ENCODE results near the gene AKAP7.
A peak's percentile ranks its signal among the peaks of the same experiment; 100 is the strongest.
"Not testable (repeated sequence)": the region's sequence is repeated elsewhere in the genome, so short reads cannot be mapped to it uniquely, and the experiment has no call there.

The AKAP7 gene

DNA sequence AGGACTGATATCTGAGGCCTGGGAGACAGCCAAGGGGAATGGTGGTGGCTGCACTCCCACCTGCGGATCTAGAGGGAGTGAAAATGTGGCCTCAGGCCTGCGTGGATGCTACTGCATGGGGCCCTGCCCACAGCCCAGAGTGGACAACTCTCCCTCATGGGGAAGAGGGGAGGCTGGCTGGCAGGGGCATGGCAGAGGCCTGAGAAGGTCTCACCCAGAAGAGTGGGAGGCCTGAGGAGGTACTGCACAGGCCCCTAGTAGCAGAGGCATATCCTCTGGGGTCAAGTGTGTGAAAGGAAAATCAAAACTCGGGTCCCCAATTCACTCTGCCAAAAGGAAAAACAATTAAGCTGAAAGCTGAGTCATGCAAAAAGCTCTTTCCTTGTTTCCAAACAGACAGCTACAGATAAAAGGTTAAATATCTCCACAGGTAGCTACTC, 158.2 kb downstream of the AKAP7 start:
- Histone ChIP-seq H3K4me1 (peaks cover 0 to 22% (median 19%) of the 10 kb centered on the region in 10 experiments; a peak in 16 of 20 replicates), H4K20me1 (no peaks in the 10 kb centered on the region), H3K27ac (peak overlapping the region in 3 of 11 experiments; percentile 2 to 38 (median 7); a peak in 1 of 22 replicates), H3K4me3 (no peak overlapping the region), H3K36me3 (no peaks in the 10 kb centered on the region), H3K4me2 (peak overlapping the region in 7 of 11 experiments; percentile 46 to 74 (median 57); a peak in 13 of 22 replicates), H3K9me3 (replicated peaks in 1 of 11) (no peaks in the 10 kb centered on the region; a peak in 1 of 22 replicates), H3K27me3 (no peaks in the 10 kb centered on the region), H3K9ac (no peak overlapping the region)
- TF ChIP-seq Cebpa-rat (IDR thresholded peaks at IDR 0.05) = no peak

DNA sequence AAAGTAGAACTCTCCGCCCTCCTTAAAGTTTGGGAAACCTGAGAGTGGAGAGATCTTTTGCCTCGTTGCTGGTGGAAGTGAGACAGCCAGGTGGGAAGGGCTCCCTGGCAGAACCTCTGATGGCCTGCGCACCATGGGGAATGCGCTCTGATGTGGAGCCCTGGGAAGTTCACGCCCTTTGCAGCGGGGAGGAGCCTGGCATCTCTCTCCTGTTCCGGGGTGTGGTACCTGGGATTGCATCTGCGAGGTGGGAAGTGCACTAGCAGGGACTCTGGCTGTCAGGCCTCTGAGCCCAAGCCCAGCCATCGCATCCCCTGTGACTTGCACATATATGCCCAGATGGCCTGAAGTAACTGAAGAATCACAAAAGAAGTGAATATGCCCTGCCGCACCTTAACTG, 159.8 kb downstream of the AKAP7 start:
- Histone ChIP-seq H3K36me3 (no peaks in the 10 kb centered on the region), H3K4me2 (no peak overlapping the region)
- TF ChIP-seq Cebpa-rat (IDR thresholded peaks at IDR 0.05) = no peak

DNA sequence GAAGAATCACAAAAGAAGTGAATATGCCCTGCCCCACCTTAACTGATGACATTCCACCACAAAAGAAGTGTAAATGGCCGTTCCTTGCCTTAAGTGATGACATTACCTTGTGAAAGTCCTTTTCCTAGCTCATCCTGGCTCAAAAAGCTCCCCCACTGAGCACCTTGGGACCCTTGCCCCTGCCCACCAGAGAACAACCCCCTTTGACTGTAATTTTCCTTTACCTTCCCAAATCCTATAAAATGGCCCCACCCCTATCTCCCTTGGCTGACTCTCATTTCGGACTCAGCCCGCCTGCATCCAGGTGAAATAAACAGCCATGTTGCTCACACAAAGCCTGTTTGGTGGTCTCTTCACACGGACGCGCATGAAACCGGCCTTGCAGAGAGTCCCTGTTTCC, 165.6 kb downstream of the AKAP7 start:
- H3K4me3 ChIP-seq; H3K9me3 ChIP-seq (replicated peaks in 1 of 11); H3K4me2 ChIP-seq; H3K27ac ChIP-seq; H3K27me3 ChIP-seq; H4K20me1 ChIP-seq; H3K9ac ChIP-seq; H3K36me3 ChIP-seq: not testable (repeated sequence)
- H3K4me1 ChIP-seq = peaks cover 0 to 24% (median 17%) of the 10 kb centered on the region in 10 experiments; a peak in 10 of 20 replicates

More for the DNA sequence above, 159.8 kb downstream of the AKAP7 start:
- H3K9ac ChIP-seq = no peak overlapping the region
- peaks cover 0 to 22% (median 19%) of the 10 kb centered on the region in 10 experiments; a peak in 16 of 20 replicates for H3K4me1 ChIP-seq
- H3K27ac ChIP-seq = no peak overlapping the region
- H3K4me3 ChIP-seq = no peak overlapping the region
- H3K9me3 ChIP-seq (replicated peaks in 1 of 11) = no peaks in the 10 kb centered on the region; a peak in 1 of 22 replicates
- no peaks in the 10 kb centered on the region for H4K20me1 ChIP-seq
- no peaks in the 10 kb centered on the region for H3K27me3 ChIP-seq

DNA sequence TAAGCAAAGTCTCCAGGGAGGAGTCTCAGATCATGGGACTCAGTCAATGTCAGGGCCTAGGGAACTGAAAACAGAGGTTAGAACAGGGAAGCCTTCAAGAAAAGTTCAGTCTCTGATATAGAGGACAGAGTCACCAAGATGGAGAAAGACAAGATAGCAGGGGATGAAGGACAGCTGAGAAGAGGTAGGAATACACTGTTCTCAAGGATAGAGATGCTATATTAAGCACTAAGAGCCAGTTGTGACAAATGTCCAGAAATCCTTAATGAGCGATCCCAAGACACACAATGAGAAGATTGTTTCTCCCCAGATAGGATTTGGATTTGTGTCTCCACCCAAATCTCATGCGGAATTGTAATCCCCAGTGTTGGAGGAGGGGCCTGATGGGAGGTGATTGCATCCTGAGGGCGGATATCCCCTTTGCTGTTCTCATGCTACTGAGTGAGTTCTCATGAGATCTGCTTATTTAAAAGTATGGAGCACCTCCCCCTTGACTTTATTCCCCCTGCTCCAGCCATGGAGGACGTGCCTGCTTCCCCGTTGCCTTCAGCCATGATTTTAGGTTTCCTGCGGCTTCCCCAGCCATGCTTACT, 168.2 kb downstream of the AKAP7 start:
- no peak overlapping the region for H3K27ac ChIP-seq
- H3K9ac ChIP-seq = no peak overlapping the region
- no peaks in the 10 kb centered on the region for H3K36me3 ChIP-seq
- H4K20me1 ChIP-seq = no peaks in the 10 kb centered on the region
- H3K4me1 ChIP-seq = peaks cover 0 to 24% (median 17%) of the 10 kb centered on the region in 10 experiments; a peak in 10 of 20 replicates
- peaks cover 0 to 20% (median 6%) of the 10 kb centered on the region in 11 experiments; a peak in 15 of 22 replicates for H3K9me3 ChIP-seq (replicated peaks in 1 of 11)
- no peaks in the 10 kb centered on the region for H3K27me3 ChIP-seq
- H3K4me3 ChIP-seq = no peak overlapping the region
- peak overlapping the region in 9 of 11 experiments; percentile 3 to 47 (median 21); a peak in 10 of 22 replicates for H3K4me2 ChIP-seq
- no peak for TF ChIP-seq Cebpa-rat (IDR thresholded peaks at IDR 0.05)

DNA sequence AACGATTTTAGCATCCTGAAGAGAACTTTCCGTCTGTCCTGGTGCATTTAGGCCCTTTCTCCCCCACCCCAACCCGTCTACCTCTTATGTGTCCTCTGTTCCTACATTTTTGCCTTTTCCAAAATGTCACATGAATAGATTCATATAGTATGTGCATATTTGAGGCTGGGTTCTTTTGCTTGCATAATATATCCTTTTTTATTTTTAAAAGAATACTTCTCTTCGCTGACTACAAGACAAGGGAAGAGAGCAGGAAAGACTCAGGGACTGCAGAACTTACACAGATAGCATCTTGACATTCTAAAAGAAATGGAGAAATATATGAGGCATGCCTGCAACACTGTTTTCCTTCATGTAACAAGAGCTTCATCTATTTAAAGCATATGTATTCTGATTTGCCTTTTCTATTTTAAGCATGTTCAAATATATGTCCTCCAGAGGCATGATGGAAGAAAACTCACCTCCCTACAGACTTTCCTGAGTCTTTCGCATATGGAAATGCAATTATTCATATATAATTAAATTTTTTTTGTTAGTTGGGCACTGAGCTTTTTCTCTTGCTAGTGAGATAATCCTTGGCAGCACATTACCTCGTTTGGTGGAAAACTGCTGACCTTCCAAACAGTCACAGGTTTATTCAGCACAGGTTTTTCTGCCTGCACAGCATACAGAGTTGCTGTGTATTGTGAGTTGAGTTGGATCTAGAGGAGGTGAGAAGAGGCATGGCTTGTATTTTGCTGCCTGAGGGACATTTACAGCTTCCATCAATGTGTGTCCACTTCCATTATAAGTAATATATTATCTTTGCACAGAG, 170.0 kb downstream of the AKAP7 start:
- H3K27me3 ChIP-seq = no peaks in the 10 kb centered on the region
- peaks cover 0 to 24% (median 17%) of the 10 kb centered on the region in 10 experiments; a peak in 10 of 20 replicates for H3K4me1 ChIP-seq
- no peak for TF ChIP-seq Cebpa-rat (IDR thresholded peaks at IDR 0.05)
- H3K9ac ChIP-seq = no peak overlapping the region
- H4K20me1 ChIP-seq = no peaks in the 10 kb centered on the region
- H3K27ac ChIP-seq = no peak overlapping the region
- no peaks in the 10 kb centered on the region for H3K36me3 ChIP-seq
- peaks cover 11 to 39% (median 24%) of the 10 kb centered on the region in 11 experiments; a peak in 21 of 22 replicates for H3K9me3 ChIP-seq (replicated peaks in 1 of 11)
- H3K4me3 ChIP-seq = no peak overlapping the region
- H3K4me2 ChIP-seq = peak overlapping the region in 4 of 11 experiments; percentile 4 to 39 (median 26); a peak in 4 of 22 replicates

DNA sequence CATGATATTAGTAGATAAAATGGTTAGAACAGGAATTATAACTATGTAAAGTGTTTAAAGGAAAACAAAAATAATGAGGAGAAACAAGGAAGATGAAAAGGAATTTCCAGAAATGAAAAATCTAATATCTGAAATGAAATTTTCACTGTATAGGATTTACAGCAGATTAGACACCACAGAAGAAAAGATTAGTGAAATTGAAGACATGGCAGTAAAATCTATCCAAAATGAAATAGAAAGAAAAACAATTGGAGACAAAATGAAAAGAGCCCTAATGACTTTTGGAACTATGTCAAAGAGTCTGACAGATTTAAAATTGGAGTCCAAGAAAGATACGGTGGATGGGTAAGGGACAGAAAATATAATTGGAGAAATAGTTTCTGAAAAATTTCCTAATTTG, 174.2 kb downstream of the AKAP7 start:
- Histone ChIP-seq H3K9me3 (replicated peaks in 1 of 11) (peaks cover 19 to 42% (median 32%) of the 10 kb centered on the region in 11 experiments), H3K27ac (no peak overlapping the region), H3K4me1 (peaks cover 0 to 12% (median 4%) of the 10 kb centered on the region in 10 experiments; a peak in 6 of 20 replicates), H4K20me1 (no peaks in the 10 kb centered on the region), H3K4me3 (no peak overlapping the region), H3K27me3 (no peaks in the 10 kb centered on the region), H3K9ac (no peak overlapping the region), H3K4me2 (no peak overlapping the region), H3K36me3 (no peaks in the 10 kb centered on the region)
- no peak for TF ChIP-seq Cebpa-rat (IDR thresholded peaks at IDR 0.05)

DNA sequence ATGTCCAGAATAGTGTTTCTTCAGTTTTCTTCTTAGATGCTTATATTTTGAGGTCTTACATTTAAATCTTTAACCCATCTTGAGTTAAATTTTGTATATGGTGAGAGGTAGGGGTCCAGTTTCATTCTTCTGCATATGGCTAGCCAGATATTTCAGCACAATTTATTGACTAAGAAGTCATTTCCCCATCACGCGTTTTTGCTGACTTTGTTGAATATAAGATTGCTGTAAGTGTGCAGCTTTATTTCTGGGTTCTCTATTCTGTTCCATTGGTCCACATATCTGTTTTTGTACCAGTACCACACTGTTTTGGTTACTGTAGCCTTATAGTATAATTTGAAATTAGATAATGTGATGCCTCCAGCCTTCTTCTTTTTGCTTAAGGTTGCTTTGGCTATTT, 179.6 kb downstream of the AKAP7 start:
- Histone ChIP-seq H3K9me3 (replicated peaks in 1 of 11) (peaks cover 20 to 41% (median 34%) of the 10 kb centered on the region in 11 experiments), H3K4me2 (no peak overlapping the region), H3K9ac (no peak overlapping the region), H3K36me3 (no peaks in the 10 kb centered on the region), H3K27ac (no peak overlapping the region), H4K20me1 (no peaks in the 10 kb centered on the region), H3K27me3 (no peaks in the 10 kb centered on the region), H3K4me1 (no peaks in the 10 kb centered on the region), H3K4me3 (no peak overlapping the region)
- TF ChIP-seq Cebpa-rat (IDR thresholded peaks at IDR 0.05) = no peak

DNA sequence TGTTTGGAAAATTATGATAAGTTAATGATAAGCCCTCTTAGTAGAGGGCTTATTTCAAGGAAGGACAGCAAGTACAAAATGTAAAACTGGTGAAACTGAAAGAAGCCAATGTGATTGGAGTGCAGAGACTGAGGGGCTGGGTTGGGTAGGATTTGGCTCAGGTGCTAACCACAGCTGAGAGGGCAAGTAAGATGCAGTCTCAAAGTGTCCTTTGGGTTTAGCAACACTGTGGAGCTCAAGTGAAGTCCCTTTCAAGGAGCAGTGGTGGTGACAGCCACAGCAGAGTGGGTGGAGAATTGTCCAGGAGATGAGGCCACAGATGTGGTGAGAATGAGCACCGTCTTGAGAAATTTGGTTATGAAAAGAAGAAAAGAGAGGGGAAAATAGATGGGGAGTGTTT, 181.4 kb downstream of the AKAP7 start:
- H3K27ac ChIP-seq = no peak overlapping the region
- no peak overlapping the region for H3K4me2 ChIP-seq
- H3K36me3 ChIP-seq = no peaks in the 10 kb centered on the region
- H3K4me1 ChIP-seq = no peaks in the 10 kb centered on the region
- no peak for TF ChIP-seq Cebpa-rat (IDR thresholded peaks at IDR 0.05)
- H3K4me3 ChIP-seq = no peak overlapping the region
- no peaks in the 10 kb centered on the region for H4K20me1 ChIP-seq
- H3K27me3 ChIP-seq = no peaks in the 10 kb centered on the region
- H3K9ac ChIP-seq = no peak overlapping the region
- peaks cover 20 to 35% (median 32%) of the 10 kb centered on the region in 11 experiments; a peak in 21 of 22 replicates for H3K9me3 ChIP-seq (replicated peaks in 1 of 11)

DNA sequence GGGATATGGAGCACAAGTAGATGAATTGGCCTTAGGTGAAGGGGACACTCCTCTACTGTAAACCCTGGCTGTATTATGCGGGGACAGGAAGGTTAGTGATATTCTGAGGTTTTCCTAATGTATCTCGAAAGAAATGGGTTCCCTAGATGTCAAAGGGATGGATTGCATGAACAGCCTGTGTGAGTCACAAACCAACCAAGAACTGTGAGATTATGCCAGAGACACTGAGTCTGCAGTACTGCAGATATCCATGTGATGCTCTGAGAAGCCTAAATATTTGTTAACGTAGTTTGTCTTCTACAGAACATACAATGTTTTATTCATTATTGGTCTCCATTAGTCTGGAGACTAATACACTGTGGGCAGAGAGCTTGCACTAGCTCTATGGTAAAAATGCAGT, 182.2 kb downstream of the AKAP7 start:
- no peak overlapping the region for H3K27ac ChIP-seq
- H3K27me3 ChIP-seq = no peaks in the 10 kb centered on the region
- no peak overlapping the region for H3K9ac ChIP-seq
- H3K9me3 ChIP-seq (replicated peaks in 1 of 11) = peaks cover 20 to 35% (median 32%) of the 10 kb centered on the region in 11 experiments; a peak in 21 of 22 replicates
- H4K20me1 ChIP-seq = no peaks in the 10 kb centered on the region
- TF ChIP-seq Cebpa-rat (IDR thresholded peaks at IDR 0.05) = no peak
- H3K36me3 ChIP-seq = no peaks in the 10 kb centered on the region
- H3K4me3 ChIP-seq = no peak overlapping the region
- H3K4me2 ChIP-seq = no peak overlapping the region
- H3K4me1 ChIP-seq = no peaks in the 10 kb centered on the region
